Choroid plexus epithelial cell (primary cell): ENCODE measurements around the gene GBF1.
A peak's percentile ranks its signal among the peaks of the same experiment; 100 is the strongest.

ENCODE experiments used
- DNase-seq: peaks from one replicate; pipeline ENCODE4 v3.0.0-alpha.2; 2010; ENCODE audit warnings: low read depth
- H3K4me3 ChIP-seq: 2 replicates; pipeline ENCODE4 v1.5.1; 2011; ENCODE audit warnings: low read depth, mild to moderate bottlenecking, control low read depth, low read length, moderate library complexity
- TF ChIP-seq, protein P1 (sequence below): conservative IDR thresholded peaks from 2 replicates; pipeline ENCODE4 v1.5.1; 2011; ENCODE audit warnings: low read depth, mild to moderate bottlenecking, control low read depth, inconsistent platforms, low read length, moderate library complexity

GBF1 gene

DNA sequence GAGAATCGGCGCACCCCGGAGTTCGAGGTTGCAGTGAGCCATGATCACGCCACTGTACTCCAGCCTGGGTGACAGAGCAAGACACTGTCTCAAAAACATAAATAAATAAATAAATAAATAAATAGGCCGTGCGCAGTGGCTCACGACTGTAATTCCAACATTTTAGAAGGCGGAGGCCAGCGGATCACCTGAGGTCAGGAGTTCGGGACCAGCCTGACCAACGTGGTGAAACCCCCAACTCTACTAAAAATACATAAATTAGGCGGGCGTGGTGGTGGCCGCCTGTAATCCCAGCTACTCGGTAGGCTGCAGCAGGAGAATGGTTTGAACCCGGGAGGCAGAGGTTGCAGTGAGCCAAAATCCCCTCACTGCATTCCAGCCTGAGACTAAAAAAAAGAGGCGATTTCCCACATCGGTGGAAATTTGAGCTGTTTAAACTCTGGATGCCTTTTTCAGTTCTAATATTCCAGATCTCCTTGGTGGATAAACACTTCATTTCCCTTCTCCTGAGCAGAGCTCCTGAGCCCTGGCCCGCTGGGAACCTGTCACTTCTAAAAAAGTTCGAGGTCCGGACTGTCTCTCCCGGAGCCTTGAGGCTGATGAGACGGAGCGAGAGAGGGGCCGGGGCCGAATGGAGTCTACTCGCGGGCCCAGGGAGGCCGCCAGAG lies 148.2 kb downstream of the GBF1 start:
- H3K4me3 ChIP-seq: peak overlapping the region; percentile 72
- no peak for DNase-seq

DNA sequence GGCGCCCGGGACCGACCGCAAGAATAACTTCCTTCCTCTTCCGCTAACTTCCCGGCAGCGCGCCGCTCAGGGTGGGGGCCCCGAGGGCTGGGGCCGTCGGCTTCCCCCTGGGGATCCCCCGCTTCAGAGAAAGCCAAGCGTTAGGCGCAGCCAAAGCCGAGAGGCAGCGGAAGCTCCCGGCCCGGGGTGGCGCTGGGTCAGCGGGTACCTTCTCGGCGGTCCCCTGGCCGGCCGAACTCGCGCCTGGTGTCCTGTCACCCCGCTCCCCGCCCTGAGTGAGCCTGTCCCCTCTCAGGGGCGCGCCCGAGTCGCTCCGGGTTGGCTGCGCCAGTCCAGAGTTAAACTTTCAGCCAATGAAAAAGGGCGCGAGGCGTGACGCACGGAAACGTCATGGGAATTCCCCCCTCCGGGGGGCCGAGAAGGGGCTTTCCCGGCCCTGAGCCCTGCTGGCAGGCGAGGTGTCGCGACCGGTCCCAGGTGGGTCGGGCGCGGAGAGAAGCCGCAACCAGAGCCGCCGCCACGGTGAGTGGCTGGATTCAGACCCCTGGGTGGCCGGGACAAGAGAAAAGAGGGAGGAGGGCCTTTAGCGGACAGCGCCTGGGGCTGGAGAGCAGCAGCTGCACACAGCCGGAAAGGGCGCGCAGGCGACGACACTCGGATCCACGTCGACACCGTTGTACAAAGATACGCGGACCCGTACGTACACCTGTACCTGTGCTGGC lies 148.9 kb downstream of the GBF1 start:
- TF ChIP-seq, protein P1, sequence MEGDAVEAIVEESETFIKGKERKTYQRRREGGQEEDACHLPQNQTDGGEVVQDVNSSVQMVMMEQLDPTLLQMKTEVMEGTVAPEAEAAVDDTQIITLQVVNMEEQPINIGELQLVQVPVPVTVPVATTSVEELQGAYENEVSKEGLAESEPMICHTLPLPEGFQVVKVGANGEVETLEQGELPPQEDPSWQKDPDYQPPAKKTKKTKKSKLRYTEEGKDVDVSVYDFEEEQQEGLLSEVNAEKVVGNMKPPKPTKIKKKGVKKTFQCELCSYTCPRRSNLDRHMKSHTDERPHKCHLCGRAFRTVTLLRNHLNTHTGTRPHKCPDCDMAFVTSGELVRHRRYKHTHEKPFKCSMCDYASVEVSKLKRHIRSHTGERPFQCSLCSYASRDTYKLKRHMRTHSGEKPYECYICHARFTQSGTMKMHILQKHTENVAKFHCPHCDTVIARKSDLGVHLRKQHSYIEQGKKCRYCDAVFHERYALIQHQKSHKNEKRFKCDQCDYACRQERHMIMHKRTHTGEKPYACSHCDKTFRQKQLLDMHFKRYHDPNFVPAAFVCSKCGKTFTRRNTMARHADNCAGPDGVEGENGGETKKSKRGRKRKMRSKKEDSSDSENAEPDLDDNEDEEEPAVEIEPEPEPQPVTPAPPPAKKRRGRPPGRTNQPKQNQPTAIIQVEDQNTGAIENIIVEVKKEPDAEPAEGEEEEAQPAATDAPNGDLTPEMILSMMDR: no peak
- DNase-seq: peak; percentile 94

More for the DNA sequence above, 148.2 kb downstream of the GBF1 start:
- TF ChIP-seq, protein P1: peak; percentile 84

DNA sequence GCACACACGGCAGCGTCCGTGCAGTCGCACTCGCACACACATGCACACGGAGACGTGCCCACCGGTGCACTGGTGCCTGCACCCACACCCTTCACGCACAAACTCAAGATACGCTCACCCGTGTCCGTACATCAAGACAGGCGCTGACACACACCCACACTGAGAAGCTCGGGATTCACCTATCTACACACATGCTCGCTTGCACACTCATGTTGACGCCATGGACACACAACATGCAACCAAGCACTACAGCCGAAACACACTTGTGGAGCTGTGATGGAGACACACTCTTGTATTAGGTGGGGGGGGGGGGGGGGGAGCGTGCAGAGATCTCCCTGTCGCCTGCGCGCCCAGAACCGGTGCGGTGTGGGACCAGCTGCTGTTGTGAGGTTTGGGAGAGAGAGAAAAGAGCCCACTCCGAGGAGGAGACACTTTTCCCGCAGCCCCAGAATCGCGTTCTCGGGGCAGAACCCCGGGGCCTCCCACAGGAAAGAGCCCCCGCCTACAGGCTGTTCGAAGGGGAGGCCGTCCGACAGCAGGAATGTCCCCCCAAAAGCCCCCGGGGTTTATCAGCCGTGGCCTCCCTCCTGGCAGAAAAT lies 149.6 kb downstream of the GBF1 start:
- peak overlapping the region; percentile 72 for H3K4me3 ChIP-seq
- peak; percentile 70 for DNase-seq
- TF ChIP-seq, protein P1: no peak

More for the DNA sequence above, 148.9 kb downstream of the GBF1 start:
- peak overlapping the region; percentile 72 for H3K4me3 ChIP-seq

DNA sequence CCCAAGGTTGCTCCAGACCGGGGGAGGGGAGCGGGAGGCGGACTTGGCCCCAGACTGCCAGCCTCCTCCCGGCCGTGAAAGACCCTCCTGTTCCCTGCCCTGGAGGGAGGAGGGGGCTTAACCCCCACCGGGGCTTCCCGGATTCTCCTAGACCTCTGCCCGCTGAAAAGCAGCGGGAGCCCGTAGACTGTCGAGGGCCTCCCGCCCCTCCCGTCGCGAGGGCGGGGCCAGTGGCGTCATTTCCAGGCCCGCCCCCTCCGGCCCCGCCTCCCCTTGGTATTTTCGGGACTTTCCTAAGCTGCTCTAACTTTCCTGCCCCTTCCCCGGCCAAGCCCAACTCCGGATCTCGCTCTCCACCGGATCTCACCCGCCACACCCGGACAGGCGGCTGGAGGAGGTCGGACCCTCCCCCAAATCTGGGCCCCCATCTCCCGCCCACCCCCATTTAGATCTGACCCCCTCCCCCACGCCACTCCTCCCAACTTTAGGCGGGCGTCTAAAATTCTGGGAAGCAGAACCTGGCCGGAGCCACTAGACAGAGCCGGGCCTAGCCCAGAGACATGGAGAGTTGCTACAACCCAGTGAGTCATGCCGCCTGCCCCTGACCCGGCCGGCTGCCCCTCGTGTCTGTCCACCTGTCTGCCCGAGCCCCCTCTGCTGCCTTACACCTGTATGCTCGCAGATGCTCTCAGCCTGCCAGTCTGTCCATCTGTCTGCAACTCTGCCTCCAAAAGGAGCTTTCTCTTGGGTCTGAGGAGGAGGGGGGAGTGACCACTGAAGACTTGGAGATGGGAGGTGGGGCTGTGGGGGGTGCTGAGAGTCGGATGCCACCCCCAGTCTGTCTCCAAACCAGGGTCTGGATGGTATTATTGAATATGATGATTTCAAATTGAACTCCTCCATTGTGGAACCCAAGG lies 150.3 kb downstream of the GBF1 start, which contains the start of gene NFKB2:
NFKB2 (plus strand) TSS at position 306 of the 917 bp plus-strand sequence; CDS start at position 561, 255 bp downstream.
- H3K4me3 ChIP-seq: peak within 1 kb of the TSS; percentile 72
- peak; percentile 90 for DNase-seq
- TF ChIP-seq, protein P1: no peak

DNA sequence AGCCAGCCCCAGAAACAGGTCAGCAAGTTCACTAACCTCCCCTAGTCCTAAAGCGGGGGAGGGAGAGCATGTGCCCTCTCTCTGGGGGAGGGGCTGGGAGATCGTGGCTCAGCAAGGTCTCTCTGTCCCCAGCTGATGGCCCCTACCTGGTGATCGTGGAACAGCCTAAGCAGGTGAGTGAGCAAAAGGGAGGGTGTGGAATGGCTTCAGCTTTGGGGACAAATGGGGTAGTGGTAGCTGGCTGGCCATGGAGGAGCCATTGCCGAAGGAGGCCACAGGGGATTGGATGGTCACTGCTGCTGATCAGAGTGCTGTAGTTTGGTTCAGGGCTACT lies 151.0 kb downstream of the GBF1 start:
- TF ChIP-seq, protein P1: no peak
- no peak for DNase-seq
- peak overlapping the region; percentile 72 for H3K4me3 ChIP-seq

DNA sequence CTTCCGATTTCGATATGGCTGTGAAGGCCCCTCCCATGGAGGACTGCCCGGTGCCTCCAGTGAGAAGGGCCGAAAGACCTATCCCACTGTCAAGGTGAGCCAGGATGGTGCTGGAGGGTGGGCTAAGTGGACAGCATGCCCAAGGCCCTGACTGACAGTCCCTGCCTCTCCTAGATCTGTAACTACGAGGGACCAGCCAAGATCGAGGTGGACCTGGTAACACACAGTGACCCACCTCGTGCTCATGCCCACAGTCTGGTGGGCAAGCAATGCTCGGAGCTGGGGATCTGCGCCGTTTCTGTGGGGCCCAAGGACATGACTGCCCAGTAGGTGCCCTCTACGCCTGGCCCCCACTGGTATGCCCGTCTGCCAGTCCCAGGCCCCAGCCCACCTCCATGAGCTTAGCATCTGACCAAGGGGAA lies 151.4 kb downstream of the GBF1 start:
- H3K4me3 ChIP-seq: no peak overlapping the region
- no peak for DNase-seq

More for the DNA sequence above, 151.4 kb downstream of the GBF1 start:
- TF ChIP-seq, protein P1: no peak
